HG03460 (cell line): ENCODE measurements around the gene CYP2F1.
"Not testable (repeated sequence)": the region's sequence is repeated elsewhere in the genome, so short reads cannot be mapped to it uniquely, and the experiment has no call there.

Experiments used
- ATAC-seq: cut with Tn5 transposase; IDR thresholded peaks from one replicate; pipeline ENCODE4 v1.9.1; 2021; ENCODE audit not compliant: unreplicated experiment

The CYP2F1 gene

DNA sequence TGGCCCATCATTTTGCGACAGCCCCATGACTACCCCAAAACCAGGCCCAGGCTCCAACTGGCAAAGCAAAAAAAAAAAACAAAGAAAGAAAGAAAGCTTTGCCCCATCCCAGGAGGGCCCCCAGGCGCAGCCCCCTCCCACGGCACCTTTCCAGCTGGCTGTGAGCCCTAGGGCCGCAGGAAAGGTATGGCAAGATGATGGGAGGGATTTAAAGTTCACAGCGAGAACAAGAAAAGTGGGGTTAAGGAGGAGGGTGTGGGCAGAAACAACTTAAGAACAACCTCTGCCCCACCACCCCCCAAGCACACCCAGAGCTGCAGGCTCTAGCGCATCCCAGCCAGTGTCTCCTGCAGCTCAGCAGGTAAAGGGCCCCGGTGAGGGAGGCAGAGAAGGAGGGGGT is at the start of gene CYP2F1:
TSS of gene CYP2F1 (plus strand) at position 301 of the 400 bp plus-strand sequence. CDS start 1,757 bp downstream, outside the sequence.
- no peak for ATAC-seq

DNA sequence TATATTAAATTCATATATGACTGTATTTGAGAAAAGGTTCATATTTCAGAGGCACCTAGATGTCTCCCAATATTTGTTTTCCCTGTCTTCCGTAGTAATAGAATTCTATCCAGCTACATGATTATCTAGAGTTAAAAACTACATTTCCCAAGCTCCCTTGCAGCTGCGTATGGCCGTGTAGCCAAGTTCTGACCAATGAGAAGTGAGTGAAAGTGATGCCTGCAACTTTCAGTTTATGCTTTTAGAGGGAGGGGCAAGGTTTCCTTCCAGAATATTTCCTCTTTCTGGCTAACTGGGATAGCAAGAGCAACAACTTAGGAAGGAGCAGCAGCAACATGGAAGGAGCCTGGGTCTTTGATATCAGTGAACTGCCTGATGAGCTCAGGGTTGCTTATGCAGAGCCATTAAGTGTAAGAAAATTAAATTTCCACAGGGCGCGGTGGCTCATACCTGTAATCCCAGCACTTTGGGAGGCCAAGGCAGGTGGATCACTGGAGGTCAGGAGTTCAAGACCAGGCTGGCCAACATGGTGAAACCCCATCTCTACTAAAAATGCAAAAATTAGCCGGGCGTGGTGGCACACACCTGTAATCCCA is 49.2 kb upstream of the CYP2F1 start:
- no peak for ATAC-seq

GRCh38 chr19:41076286-41076685 is 37.9 kb upstream of the CYP2F1 start:
- ATAC-seq, result no peak

GRCh38 chr19:41083516-41083915 is 30.7 kb upstream of the CYP2F1 start:
- no peak for ATAC-seq

DNA sequence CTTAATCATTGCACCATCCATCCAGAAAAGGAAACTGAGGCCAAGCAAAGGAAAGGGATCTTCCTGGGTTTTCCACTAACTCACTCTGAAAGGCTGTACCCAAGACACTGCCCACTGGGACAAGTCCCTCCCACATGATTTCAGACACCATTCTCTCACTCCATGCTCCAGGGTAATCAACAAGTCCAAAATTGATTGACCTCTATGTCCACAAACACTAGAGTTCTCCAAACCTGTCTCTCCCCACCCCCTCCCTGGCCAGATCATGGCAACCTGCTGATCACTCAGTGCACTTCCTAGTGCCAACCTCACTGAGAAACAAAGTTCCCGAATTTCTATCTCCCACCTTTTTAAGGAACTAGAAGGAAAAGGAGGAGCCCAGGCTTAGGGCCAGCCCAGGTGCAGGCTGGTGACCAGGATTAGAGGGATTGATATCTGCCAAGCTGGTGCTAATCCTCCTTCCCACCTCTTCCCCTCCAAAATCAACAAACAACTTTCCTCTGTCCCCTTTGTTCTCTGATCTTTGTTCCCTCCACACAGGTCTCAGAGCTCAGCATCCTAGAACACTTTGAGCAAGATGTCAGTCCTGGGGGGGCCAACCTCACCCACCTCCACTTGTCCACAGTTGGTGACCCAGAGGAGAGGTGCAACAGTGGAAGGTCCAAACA is 28.4 kb upstream of the CYP2F1 start:
- ATAC-seq, result no peak

DNA sequence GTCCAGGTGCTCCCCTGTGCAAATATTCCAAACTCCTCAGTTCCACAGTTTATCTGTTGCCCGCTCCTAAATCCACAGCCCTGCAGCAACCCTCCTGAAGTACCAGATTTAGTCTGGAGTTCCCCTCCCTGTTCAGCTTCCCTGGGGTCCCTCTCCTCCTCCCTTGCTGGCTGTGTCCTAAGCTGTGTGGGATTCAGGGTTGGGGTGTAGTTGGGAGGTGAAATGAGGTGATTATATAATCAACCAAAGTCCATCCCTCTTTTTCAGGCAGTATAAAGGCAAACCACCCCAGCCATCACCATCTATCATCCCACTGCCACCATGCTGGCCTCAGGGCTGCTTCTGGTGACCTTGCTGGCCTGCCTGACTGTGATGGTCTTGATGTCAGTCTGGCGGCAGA is 26.1 kb upstream of the CYP2F1 start, which contains the start of gene CYP2A13:
TSS of gene CYP2A13 (plus strand) at position 301 of the 400 bp plus-strand sequence. CDS start at position 322, 21 bp downstream.
- ATAC-seq, result no peak

DNA sequence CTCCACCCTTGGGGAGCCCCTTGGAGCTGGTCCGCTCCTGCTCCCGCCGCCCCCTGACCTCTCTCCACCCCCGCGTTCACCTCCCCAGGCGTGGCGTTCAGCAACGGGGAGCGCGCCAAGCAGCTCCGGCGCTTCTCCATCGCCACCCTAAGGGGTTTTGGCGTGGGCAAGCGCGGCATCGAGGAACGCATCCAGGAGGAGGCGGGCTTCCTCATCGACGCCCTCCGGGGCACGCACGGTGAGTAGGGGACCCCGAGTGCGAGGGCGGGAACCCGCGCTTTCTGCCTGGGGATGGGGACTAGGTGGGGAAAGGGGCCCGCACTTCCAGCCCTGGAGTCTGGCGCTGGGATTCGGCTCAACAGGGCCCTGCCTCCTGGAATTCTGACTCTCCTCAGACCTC is 24.3 kb upstream of the CYP2F1 start:
- no peak for ATAC-seq

- no peak for ATAC-seq
Observed at GRCh38 chr19:41095703-41096102, 18.5 kb upstream of the CYP2F1 start.

- ATAC-seq, result no peak
Observed at GRCh38 chr19:41096353-41096752, 17.9 kb upstream of the CYP2F1 start.

GRCh38 chr19:41097302-41097701 is 16.9 kb upstream of the CYP2F1 start:
- no peak for ATAC-seq

DNA sequence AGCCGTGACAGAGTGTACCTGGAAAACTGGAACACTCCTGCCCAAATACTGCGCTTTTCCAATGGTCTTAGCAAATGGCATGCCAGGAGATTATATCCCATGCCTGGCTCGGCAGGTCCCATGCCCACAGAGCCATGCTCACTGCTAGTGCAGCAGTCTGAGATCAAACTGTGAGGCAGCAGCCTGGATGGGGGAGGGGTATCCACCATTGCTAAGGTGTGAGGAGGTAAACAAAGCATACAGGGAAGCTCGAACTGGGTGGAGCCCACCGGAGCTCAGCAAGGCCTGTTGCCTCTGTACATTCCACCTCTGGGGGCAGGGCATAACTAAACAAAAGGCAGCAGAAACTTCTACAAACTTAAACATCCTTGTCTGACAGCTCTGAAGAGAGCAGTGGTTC is 15.5 kb upstream of the CYP2F1 start:
- no peak for ATAC-seq

DNA sequence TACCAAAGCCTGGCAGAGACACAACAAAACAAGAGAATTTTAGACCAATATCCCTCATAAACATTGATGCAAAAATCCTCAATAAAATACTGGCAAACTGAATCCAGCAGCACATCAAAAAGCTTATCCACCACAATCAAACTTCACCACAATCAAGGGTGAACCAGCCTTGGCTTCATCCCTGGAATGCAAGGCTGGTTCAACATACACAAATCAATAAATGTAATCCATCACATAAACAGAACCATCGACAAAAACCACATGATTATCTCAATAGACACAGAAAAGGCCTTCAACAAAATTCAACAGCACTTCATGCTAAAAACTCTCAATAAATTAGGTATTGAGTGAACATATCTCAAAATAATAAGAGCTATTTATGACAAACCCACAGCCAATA is 12.0 kb upstream of the CYP2F1 start:
- ATAC-seq, result not testable (repeated sequence)

DNA sequence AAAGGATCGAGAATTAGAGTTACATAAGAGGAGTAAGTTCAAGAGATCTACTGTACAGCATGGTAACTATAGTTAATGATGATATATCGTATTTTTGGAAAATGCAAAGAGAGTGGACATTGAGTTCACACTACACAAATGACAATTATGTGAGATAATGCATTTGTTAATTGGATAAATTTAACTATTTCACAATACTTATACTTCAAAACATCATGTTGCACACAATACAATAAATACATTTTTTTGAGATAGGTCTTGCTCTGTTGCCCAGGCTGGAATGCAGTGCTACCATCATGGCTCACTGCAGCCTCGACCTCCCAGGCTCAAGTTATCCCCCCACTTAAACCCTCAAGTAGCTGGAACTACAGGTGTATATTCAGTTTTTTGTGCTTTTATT is 8.1 kb upstream of the CYP2F1 start:
- no peak for ATAC-seq

DNA sequence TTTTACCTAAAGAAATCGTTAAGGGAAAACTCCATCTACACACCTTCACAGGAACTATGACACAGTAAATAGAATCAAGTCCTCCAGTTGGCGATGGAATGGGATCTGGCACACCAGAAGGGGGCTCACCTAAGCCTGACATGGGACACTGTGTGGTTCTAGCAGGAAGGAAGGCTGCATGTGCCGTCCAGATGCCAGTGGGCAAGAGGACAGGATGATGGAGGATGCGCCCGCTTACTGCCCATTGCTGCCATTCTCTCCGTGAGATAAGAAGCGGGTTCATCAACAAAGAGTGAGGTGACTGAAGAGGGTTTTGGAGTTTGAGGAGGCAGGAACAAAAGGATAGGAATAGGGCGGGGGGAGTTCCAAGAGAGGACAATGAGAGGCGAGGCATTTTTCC is 2.9 kb upstream of the CYP2F1 start:
- ATAC-seq, result no peak

GRCh38 chr19:41111750-41112295 is 2.4 kb upstream of the CYP2F1 start:
- no peak for ATAC-seq

- no peak for ATAC-seq
Observed at GRCh38 chr19:41112728-41113290, 1.4 kb upstream of the CYP2F1 start.

- no peak for ATAC-seq
Observed at GRCh38 chr19:41116261-41116660, 2.0 kb downstream of the CYP2F1 start.

DNA sequence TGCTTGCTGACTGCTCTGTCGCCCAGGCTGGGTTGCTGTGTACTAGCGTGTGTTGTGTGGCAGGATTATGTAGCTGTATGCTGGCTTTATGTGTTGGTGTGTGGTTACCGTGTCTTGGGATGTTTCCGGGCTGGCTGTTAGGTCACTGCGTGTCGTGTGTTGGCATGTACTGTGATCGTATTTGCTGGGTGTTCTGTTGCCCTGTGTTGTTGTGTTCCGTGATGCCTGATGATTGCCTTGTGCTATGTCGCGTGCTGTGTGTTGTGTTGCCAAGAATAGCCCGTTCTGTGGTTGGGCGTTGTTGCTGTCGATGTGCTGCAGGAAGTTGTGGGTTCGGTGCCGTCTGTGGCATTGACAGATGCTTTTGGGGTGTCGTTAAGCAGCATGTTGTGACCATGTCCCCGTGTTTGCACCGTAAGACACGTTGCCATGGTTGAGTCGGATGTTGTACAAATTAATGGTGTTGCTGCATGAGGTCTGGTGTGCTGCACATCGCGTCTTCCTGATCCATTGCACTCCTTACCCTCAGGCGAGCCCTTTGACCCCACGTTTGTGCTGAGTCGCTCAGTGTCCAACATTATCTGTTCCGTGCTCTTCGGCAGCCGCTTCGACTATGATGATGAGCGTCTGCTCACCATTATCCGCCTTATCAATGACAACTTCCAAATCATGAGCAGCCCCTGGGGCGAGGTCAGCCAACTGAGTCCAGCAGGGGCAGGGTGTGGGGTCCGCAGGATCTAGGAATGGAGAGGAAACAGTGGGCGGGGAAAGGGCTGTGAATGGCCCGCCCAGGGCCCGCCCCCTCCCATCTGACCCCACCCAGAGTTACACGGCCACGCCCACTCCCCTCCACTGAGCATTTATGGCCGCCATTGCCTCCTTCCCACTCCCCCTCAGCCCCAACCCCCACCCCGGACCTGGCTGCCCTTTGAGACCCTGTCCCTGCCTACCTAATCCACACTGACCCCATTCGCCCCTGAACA is 7.0 kb downstream of the CYP2F1 start:
- not testable (repeated sequence) for ATAC-seq

- ATAC-seq, result not testable (repeated sequence)
Observed at GRCh38 chr19:41122846-41123245, 8.6 kb downstream of the CYP2F1 start.

- no peak for ATAC-seq
Observed at GRCh38 chr19:41123716-41124294, 9.6 kb downstream of the CYP2F1 start.
